Heart left ventricle (tissue), 16 donors: ENCODE results near the gene OSBPL9. TPM values are rescaled to one million over a fixed set of nuclear protein-coding genes. Genes with fewer than 3 reads are reported as not detected.
A peak's percentile ranks its signal among the peaks of the same experiment; 100 is the strongest.
"Not testable (repeated sequence)": the region's sequence is repeated elsewhere in the genome, so short reads cannot be mapped to it uniquely, and the experiment has no call there.

ENCODE experiments used
- ATAC-seq, 4 donors: fragments of 200-7000 bp; cut with Tn5 transposase; one replicate each; pipeline ENCODE4 v1.9.1; 2020 to 2022; ENCODE audit warnings: moderate library complexity in 4 of 4, mild to moderate bottlenecking in 3 of 4, moderate number of reproducible peaks in 1 of 4
- DNase-seq, 5 donors: peaks; one replicate each; pipeline ENCODE4 v3.0.0-alpha.2; 2020
- H3K27ac ChIP-seq, 12 donors: fragments of 200-600 bp; sonication (generic) in 4 of 12; one replicate each; pipeline versions ENCODE4 v1.5.0 to v1.8.0; 2016 to 2022; ENCODE audit warnings: mild to moderate bottlenecking in 2 of 12
- H3K27me3 ChIP-seq, 9 donors: fragments of 200-600 bp; sonication (generic) in 2 of 9; one replicate each; pipeline versions ENCODE4 v1.5.1 to v1.8.0; 2016 to 2022; ENCODE audit warnings: mild to moderate bottlenecking in 3 of 9
- H3K36me3 ChIP-seq, 9 donors: fragments of 200-600 bp; sonication (generic) in 2 of 9; one replicate each; pipeline versions ENCODE4 v1.5.0 to v1.8.0; 2018 to 2022; ENCODE audit warnings: mild to moderate bottlenecking in 2 of 9
- H3K4me1 ChIP-seq, 12 donors: fragments of 200-600 bp; sonication (generic) in 4 of 12; one replicate each; pipeline versions ENCODE4 v1.5.0 to v1.8.0; 2016 to 2022; ENCODE audit warnings: mild to moderate bottlenecking in 3 of 12
- H3K4me3 ChIP-seq, 12 donors: fragments of 200-600 bp; sonication (generic) in 4 of 12; one replicate each; pipeline versions ENCODE4 v1.5.0 to v1.8.0; 2017 to 2022; ENCODE audit warnings: mild to moderate bottlenecking in 9 of 12, moderate library complexity in 4 of 12
- H3K9me3 ChIP-seq, 12 donors: fragments of 200-600 bp; sonication (generic) in 4 of 12; one replicate each; pipeline versions ENCODE4 v1.5.0 to v1.8.0; 2016 to 2022; ENCODE audit warnings: mild to moderate bottlenecking in 1 of 12
- POLR2A ChIP-seq, 2 donors: fragments of 450-650 bp; IDR thresholded peaks; one replicate each; pipeline ENCODE4 v1.6.1; 2017; ENCODE audit warnings: antibody characterized with exemption in 2 of 2, mild to moderate bottlenecking in 2 of 2, moderate library complexity in 2 of 2
- WGBS, 4 donors: extraction: QIAGEN DNeasy Blood & Tissue Kit in 2 of 4; methylation state at CpG; one replicate each; pipeline versions ENCODE4 v1.1.5 to v1.1.7; 2013 to 2018; 5-methylcytosine and 5-hydroxymethylcytosine counted together
- intact Hi-C, 10 donors: fragments of 100-400 bp; cut with DNase I; formaldehyde crosslinking; loops; one replicate each; pipeline versions ENCODE4 v1.11.1 to v1.14.2; 2022
- polyA plus RNA-seq, 2 donors: library from polyadenylated mRNA; stranded (reverse); fragments of 200-250 nt; gene quantifications; one replicate each; pipeline ENCODE4 v1.2.3, GENCODE V29; 2013
- total RNA-seq, 9 donors: library from RNA; depleted of rRNA in 2 of 9; stranded (reverse); fragments of >200 nt in 2 of 9; fragmentation: NEBNext Ultra II Directional in 3 of 9; extraction: Animal tissue kit (Norgen Biotek cat#: 25700) in 3 of 9; gene quantifications; one replicate each; pipeline versions ENCODE4 v1.1.0 to v1.2.4, GENCODE V29; 2016 to 2023
- TF ChIP-seq, protein P1 (sequence below), 12 donors: fragments of 200-600 bp; sonication (generic) in 4 of 12; IDR thresholded peaks; one replicate each; pipeline versions ENCODE4 v1.5.0 to v1.8.0; 2018 to 2022; ENCODE audit warnings: antibody characterized with exemption in 12 of 12, mild to moderate bottlenecking in 5 of 12
- donor health status: ischemic (EF 13 %, LVEDD 7.1; RV severe dilation, severe dysfunction).
- donor health status: healthy with polysubstance abuse.
- donor health status: DM: no; HTN: yes; CAD: no.
- donor health status: DM: no; HTN: no; CAD: no.
- donor health status: ischemic (EF 25% LVEDD 6.9; RV normal size, moderate dysfunction).
- donor health status: ischemic (EF 25% LVEDD 5.7; RV mildly dilated, moderate dysfunction).
- donor health status: healthy.
- donor health status: DM: yes; HTN: yes; CAD: no.
- donor health status: ischemic (EF 35%, LVEDD 5.7; RV mildly dilated, moderate dysfunction).
- donor health status: nonischemic (EF 11% LVEDD 7.7; RV severe dilation, severe dysfunction).
- donor health status: DM: yes; HTN: yes; CAD: no.
- donor health status: PGD.
- donor health status: ischemic (EF 29% LVEDD 5.4; RV normal size, mild dysfunction).
- donor health status: nonischemic (EF 23%, LVEDD 6.1; RV moderate dilation, normal function).

OSBPL9 gene
- total and polyA plus RNA-seq, 11 donors: 44.5 to 69.5 (median 52.5) TPM

DNA sequence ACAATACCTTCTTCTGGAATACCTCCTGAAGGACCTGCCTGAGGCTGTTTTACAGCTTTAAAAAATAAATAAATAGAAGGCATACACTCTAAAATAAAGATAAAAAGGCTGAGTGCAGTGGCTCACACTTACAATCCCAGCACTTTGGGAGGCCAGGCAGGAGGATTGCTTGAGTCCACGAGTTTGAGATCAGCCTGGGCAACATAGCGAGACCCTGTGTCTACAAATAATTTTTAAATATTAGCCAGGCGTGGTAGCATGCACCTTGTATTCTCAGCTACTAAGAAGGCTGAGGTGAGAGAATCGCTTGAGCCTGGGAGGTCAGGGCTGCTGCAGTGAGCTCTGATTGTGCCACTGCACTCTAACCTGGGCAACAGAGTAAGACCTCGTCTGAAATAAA lies 75.0 kb downstream of the OSBPL9 start:
- Histone ChIP-seq H3K27ac (no peak overlapping the region), H3K36me3 (no peaks in the 10 kb centered on the region), H3K27me3 (no peaks in the 10 kb centered on the region), H3K4me1 (peaks cover 0 to 77% (median 37%) of the 10 kb centered on the region in 12 donors), H3K4me3 (no peak overlapping the region), H3K9me3 (no peaks in the 10 kb centered on the region)
- intact Hi-C loops: loop anchor here in 1 of 10 donors (5.0 kb wide), 1 partner anchor 35 kb away; no protein-coding TSS in a partner anchor
- WGBS, 4 donors: 90 to 95% (median 94%) methylated on average over 5 of the region's 5 CpGs
- DNase-seq (no peak), ATAC-seq (no peak)
- no peak for TF ChIP-seq POLR2A (IDR thresholded peaks at IDR 0.05)
- TF ChIP-seq, protein P1, sequence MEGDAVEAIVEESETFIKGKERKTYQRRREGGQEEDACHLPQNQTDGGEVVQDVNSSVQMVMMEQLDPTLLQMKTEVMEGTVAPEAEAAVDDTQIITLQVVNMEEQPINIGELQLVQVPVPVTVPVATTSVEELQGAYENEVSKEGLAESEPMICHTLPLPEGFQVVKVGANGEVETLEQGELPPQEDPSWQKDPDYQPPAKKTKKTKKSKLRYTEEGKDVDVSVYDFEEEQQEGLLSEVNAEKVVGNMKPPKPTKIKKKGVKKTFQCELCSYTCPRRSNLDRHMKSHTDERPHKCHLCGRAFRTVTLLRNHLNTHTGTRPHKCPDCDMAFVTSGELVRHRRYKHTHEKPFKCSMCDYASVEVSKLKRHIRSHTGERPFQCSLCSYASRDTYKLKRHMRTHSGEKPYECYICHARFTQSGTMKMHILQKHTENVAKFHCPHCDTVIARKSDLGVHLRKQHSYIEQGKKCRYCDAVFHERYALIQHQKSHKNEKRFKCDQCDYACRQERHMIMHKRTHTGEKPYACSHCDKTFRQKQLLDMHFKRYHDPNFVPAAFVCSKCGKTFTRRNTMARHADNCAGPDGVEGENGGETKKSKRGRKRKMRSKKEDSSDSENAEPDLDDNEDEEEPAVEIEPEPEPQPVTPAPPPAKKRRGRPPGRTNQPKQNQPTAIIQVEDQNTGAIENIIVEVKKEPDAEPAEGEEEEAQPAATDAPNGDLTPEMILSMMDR (IDR thresholded peaks at IDR 0.05): no peak

DNA sequence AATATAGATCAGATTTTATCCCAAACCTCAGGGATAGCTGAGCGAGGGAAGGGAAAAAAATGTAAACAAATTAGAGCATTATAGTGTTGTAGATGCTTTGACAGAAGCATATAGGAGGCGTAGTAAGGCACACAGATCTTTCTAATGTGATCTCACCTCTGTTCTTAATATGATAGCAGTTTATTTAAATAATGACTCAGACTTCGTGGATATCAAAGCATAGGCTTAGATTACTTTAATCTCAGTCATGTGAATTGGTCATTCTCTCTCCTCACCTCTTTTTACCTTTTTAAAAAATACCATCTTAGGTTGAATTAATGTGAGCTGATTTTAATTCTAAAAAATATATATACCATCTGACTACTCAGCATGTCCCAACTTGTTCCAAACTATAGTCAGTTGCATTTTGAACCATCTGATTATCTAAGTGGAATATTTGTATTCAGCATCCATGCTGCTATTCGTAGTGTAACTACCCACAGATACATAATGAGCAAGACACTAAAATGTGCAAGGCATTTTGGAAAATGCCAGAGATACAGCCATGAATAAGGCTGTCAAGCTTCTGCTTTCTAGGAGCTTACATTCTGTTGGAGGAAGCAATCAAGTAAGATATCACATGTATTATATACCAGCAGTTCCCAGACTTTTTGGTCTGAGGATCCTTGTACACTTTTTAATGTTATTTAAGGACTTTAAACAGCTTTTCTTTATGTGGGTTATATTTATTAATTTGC lies 76.7 kb downstream of the OSBPL9 start:
- H3K4me1 ChIP-seq: peaks cover 0 to 83% (median 33%) of the 10 kb centered on the region in 12 donors
- intact Hi-C loops: loop anchor here in 1 of 10 donors (5.0 kb wide), 1 partner anchor 34 kb away; no protein-coding TSS in a partner anchor
- ATAC-seq: peak in 1 of 4 donors; percentile 26

DNA sequence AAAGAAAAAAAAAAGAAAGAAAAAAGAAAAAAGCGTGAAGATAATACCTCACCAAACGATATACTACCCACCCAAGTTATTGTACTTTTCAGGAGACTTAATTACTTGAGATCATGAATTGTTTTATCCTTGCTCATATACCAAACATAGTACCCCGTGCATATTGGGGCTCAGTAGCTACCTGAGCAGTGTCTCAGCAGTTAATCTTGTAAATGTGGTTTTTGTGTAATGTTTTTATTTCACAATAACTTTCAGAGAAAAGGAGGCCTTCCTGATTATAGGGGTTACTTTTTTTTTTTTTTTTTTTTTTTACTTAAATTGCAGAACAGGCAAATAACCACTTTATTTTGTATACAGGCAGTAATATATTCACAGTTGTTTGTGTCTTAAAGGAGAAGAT lies 80.3 kb downstream of the OSBPL9 start:
- peaks cover 0 to 6% (median 0%) of the 10 kb centered on the region in 12 donors for H3K9me3 ChIP-seq
- no peak overlapping the region for H3K4me3 ChIP-seq
- TF ChIP-seq POLR2A (IDR thresholded peaks at IDR 0.05): no peak
- TF ChIP-seq, protein P1 (IDR thresholded peaks at IDR 0.05): no peak
- H3K27me3 ChIP-seq: no peaks in the 10 kb centered on the region
- H3K27ac ChIP-seq: no peak overlapping the region
- WGBS, 4 donors: 91 to 96% (median 93%) methylated on average over 3 of the region's 3 CpGs
- ATAC-seq: no peak
- H3K36me3 ChIP-seq: no peaks in the 10 kb centered on the region
- no peak for DNase-seq
- intact Hi-C loops: no loop called here
- H3K4me1 ChIP-seq: peaks cover 0 to 56% (median 17%) of the 10 kb centered on the region in 12 donors

More for the DNA sequence above, 76.7 kb downstream of the OSBPL9 start:
- Histone ChIP-seq H3K27me3 (no peaks in the 10 kb centered on the region), H3K9me3 (no peaks in the 10 kb centered on the region), H3K4me3 (no peak overlapping the region), H3K36me3 (no peaks in the 10 kb centered on the region), H3K27ac (peak overlapping the region in 1 of 12 donors; percentile 11)
- 68 to 76% (median 72%) methylated on average over 4 of the region's 4 CpGs for WGBS, 4 donors
- TF ChIP-seq POLR2A (IDR thresholded peaks at IDR 0.05): no peak
- TF ChIP-seq, protein P1 (IDR thresholded peaks at IDR 0.05): no peak
- no peak for DNase-seq

DNA sequence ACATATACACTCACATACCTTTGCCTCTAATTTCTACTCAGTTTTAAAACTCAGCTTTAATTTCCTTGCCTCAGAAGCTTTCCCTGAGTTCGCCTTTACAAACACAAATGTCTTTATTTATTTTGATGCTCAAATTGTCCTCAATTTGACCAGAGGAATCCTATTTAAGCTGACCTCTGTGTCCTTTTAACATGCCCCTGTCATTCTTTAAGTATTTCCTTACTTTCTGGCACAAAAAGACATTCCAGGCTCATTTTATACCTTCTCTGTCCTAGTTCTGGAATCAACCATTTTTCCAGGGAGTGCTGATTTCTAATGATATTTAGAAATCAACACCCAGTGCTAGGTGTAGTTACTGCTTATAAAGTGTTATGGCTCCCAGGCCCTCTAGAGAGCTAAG lies 82.5 kb downstream of the OSBPL9 start:
- no peaks in the 10 kb centered on the region for H3K27me3 ChIP-seq
- peaks cover 0 to 35% (median 6%) of the 10 kb centered on the region in 12 donors for H3K4me1 ChIP-seq
- 87 to 95% (median 92%) methylated on average over 1 of the region's 1 CpG for WGBS, 4 donors
- H3K4me3 ChIP-seq: no peak overlapping the region
- intact Hi-C loops: no loop called here
- no peak for DNase-seq
- no peak for TF ChIP-seq POLR2A (IDR thresholded peaks at IDR 0.05)
- TF ChIP-seq, protein P1 (IDR thresholded peaks at IDR 0.05): no peak
- H3K9me3 ChIP-seq: peaks cover 0 to 6% (median 0%) of the 10 kb centered on the region in 12 donors
- no peaks in the 10 kb centered on the region for H3K36me3 ChIP-seq
- no peak for ATAC-seq
- no peak overlapping the region for H3K27ac ChIP-seq

DNA sequence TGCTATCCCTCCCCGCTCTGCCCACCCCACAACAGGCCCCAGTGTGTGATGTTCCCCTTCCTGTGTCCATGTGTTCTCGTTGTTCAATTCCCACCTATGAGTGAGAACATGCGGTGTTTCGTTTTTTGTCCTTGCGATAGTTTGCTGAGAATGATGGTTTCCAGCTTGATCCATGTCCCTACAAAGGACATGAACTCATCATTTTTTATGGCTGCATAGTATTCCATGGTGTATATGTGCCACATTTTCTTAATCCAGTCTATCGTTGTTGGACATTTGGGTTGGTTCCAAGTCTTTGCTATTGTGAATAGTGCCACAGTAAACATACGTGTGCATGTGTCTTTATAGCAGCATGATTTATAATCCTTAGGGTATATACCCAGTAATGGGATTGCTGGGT lies 84.9 kb downstream of the OSBPL9 start:
- H3K4me3 ChIP-seq, H3K27ac ChIP-seq, DNase-seq, intact Hi-C loops, H3K9me3 ChIP-seq, H3K36me3 ChIP-seq, H3K27me3 ChIP-seq, ATAC-seq: not testable (repeated sequence)
- H3K4me1 ChIP-seq: peaks cover 0 to 20% (median 3%) of the 10 kb centered on the region in 12 donors
- WGBS, 4 donors: 94 to 98% (median 96%) methylated on average over 5 to 7 of the region's 7 CpGs

DNA sequence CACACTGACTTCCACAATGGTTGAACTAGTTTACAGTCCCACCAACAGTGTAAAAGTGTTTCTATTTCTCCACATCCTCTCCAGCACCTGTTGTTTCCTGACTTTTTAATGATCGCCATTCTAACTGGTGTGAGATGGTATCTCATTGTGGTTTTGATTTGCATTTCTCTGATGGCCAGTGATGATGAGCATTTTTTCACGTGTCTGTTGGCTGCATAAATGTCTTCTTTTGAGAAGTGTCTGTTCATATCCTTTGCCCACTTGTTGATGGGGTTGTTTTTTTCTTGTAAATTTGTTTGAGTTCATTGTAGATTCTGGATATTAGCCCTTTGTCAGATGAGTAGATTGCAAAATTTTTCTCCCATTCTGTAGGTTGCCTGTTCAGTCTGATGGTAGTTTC lies 85.3 kb downstream of the OSBPL9 start:
- ATAC-seq, H3K36me3 ChIP-seq, H3K27ac ChIP-seq, H3K4me3 ChIP-seq, intact Hi-C loops, H3K9me3 ChIP-seq, H3K27me3 ChIP-seq, DNase-seq: not testable (repeated sequence)
- peaks cover 0 to 16% (median 2%) of the 10 kb centered on the region in 12 donors for H3K4me1 ChIP-seq
- WGBS, 4 donors: 60 to 91% (median 84%) methylated on average over 1 to 2 of the region's 2 CpGs
